Gastrocnemius medialis (tissue), 4 donors: ENCODE measurements around the gene DISP2. TPM values are rescaled to one million over a fixed set of nuclear protein-coding genes. Genes with fewer than 3 reads are reported as not detected.

ENCODE experiments used
- ATAC-seq, 2 donors: fragments of 150-250 bp; one replicate each; pipeline ENCODE4 v1.9.1; 2016
- DNase-seq, 2 donors: peaks; one replicate each; pipeline ENCODE4 v3.0.0-alpha.2; 2019
- H3K27ac ChIP-seq, 4 donors: fragments of 200-600 bp; sonication (generic); 1 replicate in 1 of 4; 2 replicates in 3 of 4; pipeline ENCODE4 v1.5.1; 2016 to 2018; ENCODE audit warnings: mild to moderate bottlenecking in 2 of 4, moderate library complexity in 1 of 4
- H3K27me3 ChIP-seq, 3 donors: fragments of 200-600 bp; sonication (generic) in 2 of 3; 1 replicate in 1 of 3; 2 replicates in 2 of 3; pipeline versions ENCODE4 v1.5.1 to v1.6.0; 2016 to 2019; ENCODE audit warnings: mild to moderate bottlenecking in 1 of 3, moderate library complexity in 1 of 3
- H3K36me3 ChIP-seq, 2 donors: fragments of 200-600 bp; sonication (generic) in 1 of 2; one replicate each; pipeline ENCODE4 v1.5.1; 2017 to 2018
- H3K4me1 ChIP-seq, 2 donors: fragments of 200-600 bp; sonication (generic) in 1 of 2; one replicate each; pipeline ENCODE4 v1.5.1; 2016 to 2017; ENCODE audit warnings: mild to moderate bottlenecking in 2 of 2
- H3K4me3 ChIP-seq, 4 donors: fragments of 200-600 bp; sonication (generic) in 3 of 4; 1 replicate in 1 of 4; 2 replicates in 3 of 4; pipeline ENCODE4 v1.5.1; 2016 to 2019; ENCODE audit warnings: mild to moderate bottlenecking in 2 of 4
- H3K9me3 ChIP-seq, 3 donors: fragments of 200-600 bp; sonication (generic) in 2 of 3; 1 replicate in 1 of 3; 2 replicates in 2 of 3; pipeline ENCODE4 v1.5.1; 2016 to 2019
- CTCF ChIP-seq, 5 experiments: fragments of 450-650 bp in 3 of 5; fragments of 200-600 bp in 2 of 5; sonication (generic) in 2 of 5; IDR thresholded peaks in 4 of 5; conservative IDR thresholded peaks in 1 of 5; 1 replicate in 4 of 5; 2 replicates in 1 of 5; pipeline ENCODE4 v1.5.1; 2016 to 2019; ENCODE audit warnings: antibody characterized with exemption in 5 of 5, mild to moderate bottlenecking in 3 of 5, moderate library complexity in 3 of 5
- POLR2A ChIP-seq, 2 donors: fragments of 450-650 bp; IDR thresholded peaks; one replicate each; pipeline ENCODE4 v1.6.1; 2017; ENCODE audit warnings: antibody characterized with exemption in 2 of 2, mild to moderate bottlenecking in 2 of 2, moderate library complexity in 2 of 2
- in situ Hi-C, 4 donors: fragments of 200-750 bp; cut with MboI; loops; one replicate each; pipeline versions ENCODE4 v1.15.0 to v1.8.0; 2017; ENCODE audit warnings: low sequenced_read_pairs in 4 of 4
- intact Hi-C: fragments of 100-400 bp; cut with DNase I; formaldehyde crosslinking; loops from one replicate; pipeline ENCODE4 v1.15.1; 2023; ENCODE audit warnings: low total_unique reads
- total RNA-seq, 4 donors: library from RNA; depleted of rRNA; stranded (reverse); fragments of >200 nt; gene quantifications; one replicate each; pipeline versions ENCODE4 v1.1.0 to v1.2.3, GENCODE V29; 2016

Gene DISP2
- total RNA-seq, 4 donors from 2014 or later, result 0.02 to 0.12 (median 0.06) TPM

GRCh38 chr15:40361640-40362039 lies 3.6 kb downstream of the DISP2 start:
- no peak for DNase-seq

GRCh38 chr15:40363611-40364010 lies 5.6 kb downstream of the DISP2 start:
- intact Hi-C loops (no loop called here), in situ Hi-C loops (no loop called here)
- DNase-seq, result no peak
- Histone ChIP-seq H3K36me3 (no peaks in the 10 kb centered on the region), H3K4me1 (peaks cover 18 to 22% of the 10 kb centered on the region in 2 donors), H3K27me3 (no peaks in the 10 kb centered on the region), H3K4me3 (no peak overlapping the region), H3K27ac (no peak overlapping the region), H3K9me3 (no peaks in the 10 kb centered on the region)
- TF ChIP-seq CTCF (IDR thresholded peaks at IDR 0.05 in 4 of 5, conservative IDR thresholded peaks at IDR 0.05 in 1 of 5) (no peak), POLR2A (IDR thresholded peaks at IDR 0.05) (no peak)
- ATAC-seq, result no peak

More at GRCh38 chr15:40361640-40362039, 3.6 kb downstream of the DISP2 start:
- intact Hi-C loops, result no loop called here
- no peaks in the 10 kb centered on the region for H3K27me3 ChIP-seq
- no peak overlapping the region for H3K4me3 ChIP-seq
- H3K4me1 ChIP-seq, result peaks cover 10 to 18% of the 10 kb centered on the region in 2 donors
- no peaks in the 10 kb centered on the region for H3K9me3 ChIP-seq
- TF ChIP-seq POLR2A (IDR thresholded peaks at IDR 0.05), result no peak
- no peak for TF ChIP-seq CTCF (IDR thresholded peaks at IDR 0.05 in 4 of 5, conservative IDR thresholded peaks at IDR 0.05 in 1 of 5)
- H3K36me3 ChIP-seq, result no peaks in the 10 kb centered on the region
- ATAC-seq, result no peak
- no peak overlapping the region for H3K27ac ChIP-seq
- in situ Hi-C loops, result no loop called here

- Histone ChIP-seq H3K36me3 (no peaks in the 10 kb centered on the region), H3K4me3 (no peak overlapping the region), H3K9me3 (no peaks in the 10 kb centered on the region), H3K27me3 (no peaks in the 10 kb centered on the region), H3K27ac (no peak overlapping the region), H3K4me1 (peaks cover 18 to 20% of the 10 kb centered on the region in 2 donors)
- in situ Hi-C loops (no loop called here), intact Hi-C loops (no loop called here)
- no peak for DNase-seq
- no peak for ATAC-seq
- TF ChIP-seq POLR2A (IDR thresholded peaks at IDR 0.05) (no peak), CTCF (IDR thresholded peaks at IDR 0.05 in 4 of 5, conservative IDR thresholded peaks at IDR 0.05 in 1 of 5) (no peak)
These were observed 6.2 kb downstream of the DISP2 start for GRCh38 chr15:40364251-40364650.

GRCh38 chr15:40365016-40365415 lies 7.0 kb downstream of the DISP2 start:
- Histone ChIP-seq H3K27ac (no peak overlapping the region), H3K4me1 (peaks cover 18 to 20% of the 10 kb centered on the region in 2 donors), H3K9me3 (no peaks in the 10 kb centered on the region), H3K4me3 (no peak overlapping the region), H3K27me3 (no peaks in the 10 kb centered on the region), H3K36me3 (no peaks in the 10 kb centered on the region)
- DNase-seq (no peak), ATAC-seq (no peak)
- intact Hi-C loops, result no loop called here
- in situ Hi-C loops, result no loop called here
- TF ChIP-seq CTCF (IDR thresholded peaks at IDR 0.05 in 4 of 5, conservative IDR thresholded peaks at IDR 0.05 in 1 of 5) (no peak), POLR2A (IDR thresholded peaks at IDR 0.05) (no peak)
